HEK293T (cell line): Measurements from ENCODE around the gene SLC30A4.

Experiments used
- CTCF ChIA-PET: fragments of 350-600 bp; formaldehyde crosslinking; extraction: SDS; loops from one replicate; lab custom pipeline; 2021; ENCODE audit warnings: antibody characterized with exemption, inconsistent platforms; lab: Yijun Ruan, JAX
- POLR2A ChIA-PET: fragments of 350-600 bp; formaldehyde crosslinking; extraction: SDS; loops from one replicate; lab custom pipeline; 2020; ENCODE audit warnings: antibody characterized with exemption, inconsistent platforms; lab: Yijun Ruan, JAX
- DNase-seq: peaks from one replicate; pipeline ENCODE4 v3.0.0; 2012; ENCODE audit warnings: mixed read lengths; ENCODE audit errors: extremely low spot score
- ARNT ChIP-seq: fragments of 450-650 bp; IDR thresholded peaks from 2 replicates; pipeline ENCODE4 v1.6.1; 2017; ENCODE audit warnings: mild to moderate bottlenecking
- BHLHE40 ChIP-seq: fragments of 450-650 bp; IDR thresholded peaks from 2 replicates; pipeline ENCODE4 v1.6.1; 2016; ENCODE audit warnings: mild to moderate bottlenecking, moderate library complexity, borderline replicate concordance
- CTBP1 ChIP-seq: fragments of 450-650 bp; IDR thresholded peaks from 2 replicates; pipeline ENCODE4 v1.6.1; 2016; ENCODE audit warnings: borderline replicate concordance
- ELF4 ChIP-seq: fragments of 450-650 bp; IDR thresholded peaks from 2 replicates; pipeline ENCODE4 v1.6.1; 2017; ENCODE audit warnings: antibody characterized with exemption
- FOXA1 ChIP-seq: fragments of 450-650 bp; IDR thresholded peaks from 2 replicates; pipeline ENCODE4 v1.6.1; 2016; ENCODE audit warnings: mild to moderate bottlenecking
- FOXK2 ChIP-seq: fragments of 450-650 bp; IDR thresholded peaks from 2 replicates; pipeline ENCODE4 v1.6.1; 2016; ENCODE audit warnings: mild to moderate bottlenecking
- FOXM1 ChIP-seq: fragments of 450-650 bp; IDR thresholded peaks from 2 replicates; pipeline ENCODE4 v1.6.1; 2017; ENCODE audit warnings: mild to moderate bottlenecking, borderline replicate concordance
- HDGF ChIP-seq: fragments of 450-650 bp; IDR thresholded peaks from 2 replicates; pipeline ENCODE4 v1.6.1; 2017; ENCODE audit warnings: antibody characterized with exemption, borderline replicate concordance
- L3MBTL2 ChIP-seq: fragments of 450-650 bp; conservative IDR thresholded peaks from 2 replicates; pipeline ENCODE4 v1.6.1; 2016; ENCODE audit warnings: mild to moderate bottlenecking
- LEF1 ChIP-seq: fragments of 450-650 bp; IDR thresholded peaks from 2 replicates; pipeline ENCODE4 v1.6.1; 2017; ENCODE audit warnings: mild to moderate bottlenecking, borderline replicate concordance
- NFRKB ChIP-seq: fragments of 450-650 bp; IDR thresholded peaks from 2 replicates; pipeline ENCODE4 v1.6.1; 2016; ENCODE audit warnings: mild to moderate bottlenecking, moderate library complexity
- SP1 ChIP-seq: fragments of 450-650 bp; IDR thresholded peaks from 2 replicates; pipeline ENCODE4 v1.6.1; 2017
- SUZ12 ChIP-seq: fragments of 450-650 bp; IDR thresholded peaks from 2 replicates; pipeline ENCODE4 v1.6.1; 2016; ENCODE audit warnings: mild to moderate bottlenecking
- TARDBP ChIP-seq: fragments of 450-650 bp; IDR thresholded peaks from 2 replicates; pipeline ENCODE4 v1.6.1; 2016
- ZNF384 ChIP-seq: fragments of 450-650 bp; IDR thresholded peaks from 2 replicates; pipeline ENCODE4 v1.6.1; 2016
- TF ChIP-seq, protein P1 (sequence below): fragments of 450-650 bp; IDR thresholded peaks from 2 replicates; pipeline ENCODE4 v1.6.1; 2016

The SLC30A4 gene

DNA sequence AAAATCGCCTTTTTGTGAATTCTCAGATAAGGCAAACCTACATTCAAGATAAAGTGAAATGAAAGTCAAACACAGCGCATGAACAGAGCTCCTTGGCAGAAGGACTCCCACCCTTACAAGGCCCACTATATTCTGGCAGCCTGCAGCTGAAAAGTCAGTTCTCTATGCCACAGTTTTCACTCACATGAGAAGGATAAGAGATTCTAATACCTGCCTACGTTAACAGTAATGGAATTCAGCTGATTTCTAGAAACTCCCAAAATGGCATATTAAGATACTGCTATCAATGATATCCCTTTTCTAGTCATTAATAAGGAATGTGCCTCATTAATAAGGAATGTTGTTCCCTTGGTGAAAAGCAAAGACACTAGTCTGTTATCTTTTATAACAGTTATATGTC lies 27.0 kb downstream of the SLC30A4 start:
- ChIA-PET CTCF (no interaction called here), POLR2A (no interaction called here)
- TF ChIP-seq LEF1, result no peak
- TF ChIP-seq ZNF384, result no peak
- TF ChIP-seq BHLHE40, result no peak
- TF ChIP-seq SP1, result no peak
- no peak for TF ChIP-seq NFRKB
- TF ChIP-seq TARDBP, result no peak
- TF ChIP-seq HDGF, result no peak
- TF ChIP-seq, protein P1, sequence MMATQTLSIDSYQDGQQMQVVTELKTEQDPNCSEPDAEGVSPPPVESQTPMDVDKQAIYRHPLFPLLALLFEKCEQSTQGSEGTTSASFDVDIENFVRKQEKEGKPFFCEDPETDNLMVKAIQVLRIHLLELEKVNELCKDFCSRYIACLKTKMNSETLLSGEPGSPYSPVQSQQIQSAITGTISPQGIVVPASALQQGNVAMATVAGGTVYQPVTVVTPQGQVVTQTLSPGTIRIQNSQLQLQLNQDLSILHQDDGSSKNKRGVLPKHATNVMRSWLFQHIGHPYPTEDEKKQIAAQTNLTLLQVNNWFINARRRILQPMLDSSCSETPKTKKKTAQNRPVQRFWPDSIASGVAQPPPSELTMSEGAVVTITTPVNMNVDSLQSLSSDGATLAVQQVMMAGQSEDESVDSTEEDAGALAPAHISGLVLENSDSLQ, result no peak
- no peak for TF ChIP-seq FOXM1
- TF ChIP-seq ARNT, result no peak
- no peak for TF ChIP-seq FOXK2
- TF ChIP-seq ELF4, result no peak
- no peak for TF ChIP-seq FOXA1
- no peak for TF ChIP-seq CTBP1
- TF ChIP-seq SUZ12, result no peak
- no peak for TF ChIP-seq L3MBTL2
- DNase-seq, result no peak

DNA sequence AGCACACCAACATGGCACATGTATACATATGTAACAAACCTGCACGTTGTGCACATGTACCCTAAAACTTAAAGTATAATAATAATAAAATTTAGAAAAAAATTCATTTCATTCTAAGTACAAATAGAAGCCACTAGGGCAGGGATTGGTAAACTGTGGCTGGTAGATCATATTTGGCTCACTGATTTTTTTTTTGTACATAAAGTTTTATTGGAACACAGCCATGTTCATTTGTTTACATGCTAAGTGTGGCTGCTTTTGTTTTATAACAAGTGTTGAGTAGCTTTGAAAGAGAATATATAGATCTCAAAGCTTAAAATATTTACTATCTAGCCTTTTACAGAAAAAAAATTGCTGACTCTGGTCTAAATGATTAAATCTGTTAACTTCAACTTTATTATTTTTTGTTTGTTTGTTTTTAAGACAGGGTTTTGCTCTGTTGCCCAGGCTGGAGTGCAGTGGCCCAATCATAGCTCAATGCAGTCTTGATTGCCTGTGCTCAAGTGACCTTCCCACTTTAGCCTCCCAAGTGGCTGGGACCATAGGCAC lies 32.8 kb downstream of the SLC30A4 start:
- POLR2A ChIA-PET, result no interaction called here
- DNase-seq, result no peak
- TF ChIP-seq SUZ12, result no peak
- no peak for TF ChIP-seq BHLHE40
- no peak for TF ChIP-seq FOXK2
- CTCF ChIA-PET, result no interaction called here

DNA sequence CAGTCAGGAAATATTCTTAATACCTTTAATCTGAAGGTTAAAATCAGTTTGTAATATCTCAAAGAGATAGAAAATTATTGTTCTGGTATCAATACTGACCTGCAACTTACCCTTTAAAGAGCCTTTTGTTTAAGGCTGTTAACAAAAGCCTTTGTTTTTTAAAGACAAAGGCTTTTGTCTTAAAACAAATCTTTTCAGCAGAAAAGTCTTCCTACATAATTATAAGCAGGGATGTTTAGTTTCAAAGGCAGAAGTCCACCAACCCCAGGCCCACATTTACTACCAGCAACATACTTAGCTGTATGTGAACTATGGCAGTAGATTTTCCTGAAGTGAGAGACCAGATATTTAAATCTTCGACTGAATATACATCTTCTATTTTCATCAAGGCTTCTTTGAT lies 36.2 kb downstream of the SLC30A4 start:
- no peak for DNase-seq
- TF ChIP-seq TARDBP (no peak), CTBP1 (no peak), NFRKB (no peak), FOXM1 (no peak), ARNT (no peak), ELF4 (no peak), ZNF384 (no peak), SUZ12 (no peak), LEF1 (no peak), FOXK2 (no peak), SP1 (no peak), L3MBTL2 (no peak), BHLHE40 (no peak), HDGF (no peak)
- TF ChIP-seq, protein P1, result no peak
- POLR2A ChIA-PET, result no interaction called here
- CTCF ChIA-PET, result interaction anchor here (0.7 kb wide), 1 partner anchor 282 kb away, joined by 5 read pairs; no protein-coding TSS in a partner anchor

GRCh38 chr15:45481135-45481534 lies 41.4 kb downstream of the SLC30A4 start:
- ChIA-PET POLR2A (no interaction called here), CTCF (interaction anchor here (0.6 kb wide), 2 partner anchors 24 to 40 kb away, joined by 4 to 8 read pairs; no protein-coding TSS in a partner anchor)
- DNase-seq, result no peak
- TF ChIP-seq TARDBP (no peak), SP1 (no peak), FOXA1 (no peak), L3MBTL2 (no peak), ELF4 (no peak), LEF1 (no peak), SUZ12 (no peak), FOXK2 (no peak), ZNF384 (no peak), FOXM1 (no peak)
- TF ChIP-seq, protein P1, result no peak

DNA sequence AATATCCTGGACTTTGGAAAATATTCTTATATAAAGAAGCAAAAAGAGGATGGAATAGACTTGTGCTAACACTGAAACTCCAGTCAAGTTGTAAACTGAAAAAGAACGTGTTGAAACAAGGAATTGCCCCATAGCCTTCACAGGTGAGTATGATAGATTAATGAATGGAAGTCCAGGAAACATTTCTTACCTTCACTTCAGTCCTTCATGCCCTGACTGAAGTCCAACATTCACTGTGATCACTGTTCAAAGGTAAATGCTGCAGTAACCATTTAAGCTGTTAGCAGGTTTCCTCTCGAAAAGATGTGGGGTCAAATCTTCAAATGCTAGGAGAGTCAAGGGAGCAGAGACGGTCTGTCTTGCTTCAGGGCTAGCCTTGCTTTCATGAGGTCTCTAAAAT lies 46.1 kb downstream of the SLC30A4 start:
- POLR2A ChIA-PET, result no interaction called here
- no peak for DNase-seq
- no peak for TF ChIP-seq SUZ12
- no peak for TF ChIP-seq BHLHE40
- TF ChIP-seq CTBP1, result no peak
- TF ChIP-seq FOXM1, result no peak
- TF ChIP-seq LEF1, result no peak
- no peak for TF ChIP-seq L3MBTL2
- TF ChIP-seq FOXK2, result no peak
- no peak for TF ChIP-seq ARNT
- no peak for TF ChIP-seq ELF4
- TF ChIP-seq NFRKB, result no peak
- no peak for TF ChIP-seq ZNF384
- TF ChIP-seq HDGF, result no peak
- TF ChIP-seq, protein P1, result no peak
- CTCF ChIA-PET, result no interaction called here
